ENCODE results near the gene EMC8. TPM values are rescaled to one million over a fixed set of nuclear protein-coding genes. Genes with fewer than 3 reads are reported as not detected.
"Not testable (repeated sequence)": the region's sequence is repeated elsewhere in the genome, so short reads cannot be mapped to it uniquely, and the experiment has no call there.

EMC8 gene
- total RNA-seq, result 31.3 and 36.9 TPM in 2 replicates

DNA sequence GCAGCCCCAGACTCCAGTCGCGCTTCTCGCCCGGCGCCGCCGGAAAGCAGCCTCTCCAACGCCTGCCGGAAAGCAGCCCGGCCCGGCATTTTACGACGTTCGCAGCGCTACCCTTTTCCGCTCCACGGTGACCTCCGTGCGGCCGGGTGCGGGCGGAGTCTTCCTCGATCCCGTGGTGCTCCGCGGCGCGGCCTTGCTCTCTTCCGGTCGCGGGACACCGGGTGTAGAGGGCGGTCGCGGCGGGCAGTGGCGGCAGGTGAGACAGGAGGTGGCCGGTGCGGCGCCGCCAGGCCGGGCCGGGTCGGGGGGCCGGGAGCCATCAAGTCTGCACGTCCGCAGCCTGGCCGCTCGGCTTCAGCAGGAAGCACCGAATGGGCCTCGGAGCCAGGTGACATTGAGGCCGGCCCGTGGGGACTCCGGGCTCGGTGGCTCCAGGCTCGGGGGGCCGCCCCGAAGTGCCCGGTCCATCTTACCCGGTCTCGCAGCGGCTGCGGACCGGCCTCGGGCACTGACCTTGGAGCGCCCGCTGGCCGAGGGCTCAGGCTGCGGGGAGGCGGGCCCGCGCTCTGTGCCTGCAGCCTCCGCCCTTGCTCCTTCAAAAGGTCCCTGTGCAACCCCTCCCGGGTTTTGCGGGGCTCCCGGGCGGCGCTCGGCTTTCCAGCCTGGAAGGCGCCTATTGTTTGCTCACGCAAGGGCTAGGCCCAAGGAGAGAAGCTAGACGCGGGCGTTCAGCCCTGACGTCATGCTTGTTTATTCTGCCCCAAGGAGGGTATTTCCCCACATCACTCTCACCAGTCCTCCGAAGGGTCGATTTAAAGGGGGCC lies at the start of gene EMC8, which contains the start of gene COX4I1:
TSS of gene EMC8 (minus strand) at position 48 of the 824 bp plus-strand sequence. CDS start 249 bp downstream, outside the sequence.
TSS of gene COX4I1 (plus strand) at position 199 of the 824 bp plus-strand sequence. CDS start 1,511 bp downstream, outside the sequence.
- peak; percentile 64 for DNase-seq (ENCODE audit: low read depth, low spot score)

GRCh38 chr16:85848986-85849385 lies 49.6 kb upstream of the EMC8 start:
- DNase-seq (ENCODE audit: low read depth, low spot score), result no peak

GRCh38 chr16:85847681-85848601 lies 48.6 kb upstream of the EMC8 start:
- no peak for DNase-seq (ENCODE audit: low read depth, low spot score)

GRCh38 chr16:85847036-85847435 lies 47.7 kb upstream of the EMC8 start:
- no peak for DNase-seq (ENCODE audit: low read depth, low spot score)

- DNase-seq (ENCODE audit: low read depth, low spot score), result no peak
Measured at GRCh38 chr16:85846461-85846860, 47.1 kb upstream of the EMC8 start.

DNA sequence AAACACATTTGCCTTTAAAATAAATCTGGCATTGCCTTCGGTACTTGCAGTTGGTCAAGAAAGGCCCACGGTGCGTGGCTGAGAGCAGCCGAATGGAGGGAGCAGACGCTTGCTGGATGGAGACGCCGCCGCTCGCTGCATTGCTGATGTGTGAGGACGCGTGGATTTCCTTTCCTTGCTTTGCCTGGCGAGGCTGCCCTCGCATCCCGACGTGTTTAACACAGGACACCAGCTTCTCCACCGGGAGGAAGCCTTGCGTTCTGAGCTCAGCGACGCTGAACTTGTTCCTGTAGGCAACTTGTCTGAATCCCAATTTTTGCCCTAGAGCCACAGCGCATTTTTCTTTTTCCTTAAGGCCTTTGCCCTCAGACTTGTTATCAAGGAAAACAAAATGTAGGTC lies 45.9 kb upstream of the EMC8 start:
- no peak for DNase-seq (ENCODE audit: low read depth, low spot score)

- no peak for DNase-seq (ENCODE audit: low read depth, low spot score)
Measured at GRCh38 chr16:85844786-85845185, 45.4 kb upstream of the EMC8 start.

DNA sequence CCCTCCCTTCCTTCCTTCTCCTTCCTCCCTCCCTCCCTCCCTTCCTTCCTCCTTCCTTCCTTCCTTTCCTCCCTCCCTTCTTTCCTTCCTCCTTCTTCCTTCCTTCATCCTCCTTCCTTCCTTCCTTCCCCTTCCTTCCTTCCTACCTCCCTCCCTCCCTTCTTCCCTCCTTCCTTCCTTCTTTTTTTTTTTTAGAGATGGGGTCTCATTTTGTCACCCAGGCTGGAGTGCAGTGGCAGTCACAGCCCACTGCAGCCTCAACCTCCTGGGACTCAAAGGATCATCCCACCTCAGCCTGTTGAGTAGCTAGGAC lies 44.8 kb upstream of the EMC8 start:
- DNase-seq (ENCODE audit: low read depth, low spot score), result no peak

GRCh38 chr16:85843471-85844168 lies 44.3 kb upstream of the EMC8 start:
- DNase-seq (ENCODE audit: low read depth, low spot score), result no peak

DNA sequence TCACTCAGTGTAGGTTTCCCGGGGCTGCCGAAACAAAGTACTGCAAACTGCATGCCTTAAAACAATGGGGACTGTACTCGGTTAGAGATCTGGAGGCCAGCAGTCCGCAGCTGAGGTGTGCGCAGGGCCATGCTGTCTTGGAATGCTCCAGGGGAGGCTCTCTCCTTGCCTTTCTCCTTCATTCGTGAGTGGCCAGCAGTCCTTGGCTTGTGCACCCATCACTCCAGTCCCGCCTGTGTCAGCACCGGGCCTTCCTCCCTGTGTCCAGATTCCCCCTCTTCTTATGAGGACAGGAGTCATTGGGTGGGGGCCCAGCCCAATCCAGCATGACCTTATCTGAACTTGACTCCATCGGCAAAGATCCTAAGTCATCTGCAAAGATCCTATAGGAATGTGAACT lies 43.5 kb upstream of the EMC8 start:
- DNase-seq (ENCODE audit: low read depth, low spot score), result no peak

- no peak for DNase-seq (ENCODE audit: low read depth, low spot score)
Measured at GRCh38 chr16:85842435-85842834, 43.1 kb upstream of the EMC8 start.

DNA sequence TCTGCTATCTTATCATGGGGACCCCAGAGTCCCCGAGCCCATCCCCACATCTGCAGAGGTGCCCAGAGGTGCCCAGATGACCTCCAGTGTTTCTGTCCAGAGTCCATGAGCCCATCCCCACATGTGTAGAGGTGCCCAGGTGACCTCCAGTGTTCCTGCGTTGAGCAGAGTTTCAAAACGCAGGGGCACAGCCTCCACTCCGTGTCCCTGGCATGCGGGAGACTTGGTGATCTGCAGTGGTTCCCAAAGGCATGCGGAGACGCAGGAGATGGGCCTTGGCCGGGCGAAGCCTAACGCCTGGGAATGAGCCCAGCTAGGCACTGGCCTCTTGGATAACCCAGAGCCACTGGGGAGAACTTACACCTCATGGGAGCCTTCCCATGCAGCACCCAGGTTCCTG lies 41.5 kb upstream of the EMC8 start:
- DNase-seq (ENCODE audit: low read depth, low spot score), result no peak

DNA sequence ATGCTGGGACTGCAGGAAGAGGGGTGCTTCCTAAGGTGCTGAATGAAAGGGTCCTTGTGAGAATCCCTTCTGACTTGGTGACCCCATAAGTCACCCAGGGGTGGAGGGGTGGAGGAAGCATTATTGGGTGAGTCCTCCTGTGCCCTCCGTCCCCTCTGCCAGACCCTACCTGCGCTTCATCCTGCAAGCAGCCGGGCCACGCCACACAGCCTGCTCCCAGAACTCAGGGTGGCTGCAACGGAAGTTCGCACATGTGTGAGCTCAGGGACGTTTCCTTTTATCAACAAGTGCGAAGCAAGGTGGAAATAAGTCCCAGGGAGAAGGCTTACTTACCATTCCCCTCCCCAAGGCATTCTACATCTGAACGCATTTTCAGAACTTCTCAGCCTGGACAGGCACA lies 41.1 kb upstream of the EMC8 start:
- no peak for DNase-seq (ENCODE audit: low read depth, low spot score)

DNA sequence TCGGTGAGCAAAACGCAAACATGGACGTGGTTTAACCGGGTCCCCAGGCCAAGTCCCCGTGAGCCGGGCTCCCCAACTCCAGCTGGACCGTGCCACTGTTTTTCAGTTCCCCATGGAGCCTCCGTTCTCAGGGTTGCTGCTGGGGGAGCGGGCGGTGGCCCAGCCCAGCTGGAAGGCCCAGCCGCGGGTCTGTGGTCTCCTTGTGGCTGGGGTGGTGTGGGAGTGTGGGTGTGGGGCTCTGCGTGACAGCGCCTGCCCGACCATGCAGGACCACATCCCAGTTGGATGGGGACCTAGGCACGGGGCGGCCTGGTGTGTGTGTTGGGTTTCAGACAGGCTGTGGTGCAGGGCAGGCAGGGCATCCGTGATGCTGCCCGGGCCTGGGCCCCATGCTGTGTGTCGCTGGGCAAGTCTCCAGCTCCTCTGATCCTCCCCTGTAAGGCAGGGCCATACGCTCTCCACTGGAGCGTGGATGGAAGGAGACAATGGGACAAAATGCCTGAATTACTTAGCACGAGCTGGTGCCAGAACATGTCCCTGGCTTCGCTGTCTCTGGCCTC lies 40.4 kb upstream of the EMC8 start:
- no peak for DNase-seq (ENCODE audit: low read depth, low spot score)

- DNase-seq (ENCODE audit: low read depth, low spot score), result no peak
Measured at GRCh38 chr16:85838876-85839585, 39.7 kb upstream of the EMC8 start.

- no peak for DNase-seq (ENCODE audit: low read depth, low spot score)
Measured at GRCh38 chr16:85838381-85838780, 39.0 kb upstream of the EMC8 start.

- not testable (repeated sequence) for DNase-seq (ENCODE audit: low read depth, low spot score)
Measured at GRCh38 chr16:85837654-85838053, 38.3 kb upstream of the EMC8 start.

GRCh38 chr16:85836706-85837582 lies 37.6 kb upstream of the EMC8 start:
- DNase-seq (ENCODE audit: low read depth, low spot score), result no peak

DNA sequence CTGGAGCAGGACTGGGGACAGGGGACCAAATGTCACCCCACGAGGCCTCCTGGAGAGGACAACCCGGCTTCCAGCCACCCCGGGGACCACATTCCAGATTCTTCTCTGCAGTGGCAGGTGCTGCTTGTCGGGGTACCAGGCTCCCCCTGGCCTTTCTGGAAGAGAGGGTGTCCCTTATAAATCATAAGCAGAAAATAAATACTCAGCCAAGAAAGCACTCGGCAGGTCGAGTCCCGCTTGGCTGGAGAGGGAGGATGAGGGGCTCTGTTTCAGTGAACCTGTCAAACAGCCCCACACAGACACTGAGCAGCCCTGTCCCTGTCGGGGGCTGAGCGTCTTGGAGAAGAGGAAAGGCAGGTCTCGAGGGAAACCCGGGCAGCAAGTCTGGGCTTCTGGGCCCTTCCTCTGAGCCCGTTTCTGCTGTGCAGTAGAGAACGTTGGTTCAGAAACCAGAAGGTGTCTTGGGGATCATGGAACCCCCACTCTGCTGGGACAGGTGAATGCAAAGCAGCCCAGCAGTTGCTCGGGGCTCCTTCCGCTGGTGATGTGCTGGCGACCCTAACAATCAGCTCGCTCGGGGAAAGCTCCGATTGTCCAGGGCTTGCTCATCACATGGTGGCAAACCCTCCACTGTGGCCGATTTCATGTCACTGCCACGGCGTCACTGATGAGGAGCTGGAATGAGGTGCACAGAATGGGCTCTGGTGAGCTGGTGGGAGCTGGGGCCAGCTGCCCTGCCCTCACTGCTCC lies 36.8 kb upstream of the EMC8 start:
- DNase-seq (ENCODE audit: low read depth, low spot score), result no peak

Measured in pulmonary artery endothelial cell (primary cell).